GM19193 (cell line): ENCODE measurements around the gene SLC38A9.

Source experiments
- POLR2A ChIP-seq: IDR thresholded peaks from 4 replicates; pipeline ENCODE4 v1.6.1; 2011; ENCODE audit not compliant: insufficient read depth, insufficient read length; ENCODE audit errors: extremely low read depth

The SLC38A9 gene

GRCh38 chr5:55713871-55714270 is 1.7 kb upstream of the SLC38A9 start:
- no peak for TF ChIP-seq POLR2A

GRCh38 chr5:55711507-55712022 is 559 bp downstream of the SLC38A9 start:
- no peak for TF ChIP-seq POLR2A

- no peak for TF ChIP-seq POLR2A
Measured at GRCh38 chr5:55708732-55709131, 3.4 kb downstream of the SLC38A9 start.

GRCh38 chr5:55706230-55706629 is 5.9 kb downstream of the SLC38A9 start:
- TF ChIP-seq POLR2A = no peak

- TF ChIP-seq POLR2A = no peak
Measured at GRCh38 chr5:55702598-55703345, 9.4 kb downstream of the SLC38A9 start.

GRCh38 chr5:55701462-55702103 is 10.5 kb downstream of the SLC38A9 start:
- no peak for TF ChIP-seq POLR2A

GRCh38 chr5:55700745-55701144 is 11.4 kb downstream of the SLC38A9 start:
- no peak for TF ChIP-seq POLR2A

GRCh38 chr5:55699041-55699688 is 13.0 kb downstream of the SLC38A9 start:
- TF ChIP-seq POLR2A = no peak

GRCh38 chr5:55694152-55694830 is 17.8 kb downstream of the SLC38A9 start:
- no peak for TF ChIP-seq POLR2A

GRCh38 chr5:55692509-55692908 is 19.6 kb downstream of the SLC38A9 start:
- TF ChIP-seq POLR2A = no peak

- no peak for TF ChIP-seq POLR2A
Measured at GRCh38 chr5:55692106-55692417, 20.1 kb downstream of the SLC38A9 start.

GRCh38 chr5:55691265-55692105 is 20.6 kb downstream of the SLC38A9 start:
- TF ChIP-seq POLR2A = no peak

GRCh38 chr5:55682071-55682470 is 30.1 kb downstream of the SLC38A9 start:
- TF ChIP-seq POLR2A = no peak

- no peak for TF ChIP-seq POLR2A
Measured at GRCh38 chr5:55681301-55681700, 30.8 kb downstream of the SLC38A9 start.
